GM15510 (cell line): ENCODE results near the gene PAK3.

ENCODE experiments used
- POLR2A ChIP-seq: IDR thresholded peaks from 3 replicates; pipeline ENCODE4 v1.6.1; 2011; ENCODE audit warnings: borderline replicate concordance; ENCODE audit not compliant: insufficient read length; ENCODE audit errors: extremely low read depth

The PAK3 gene

DNA sequence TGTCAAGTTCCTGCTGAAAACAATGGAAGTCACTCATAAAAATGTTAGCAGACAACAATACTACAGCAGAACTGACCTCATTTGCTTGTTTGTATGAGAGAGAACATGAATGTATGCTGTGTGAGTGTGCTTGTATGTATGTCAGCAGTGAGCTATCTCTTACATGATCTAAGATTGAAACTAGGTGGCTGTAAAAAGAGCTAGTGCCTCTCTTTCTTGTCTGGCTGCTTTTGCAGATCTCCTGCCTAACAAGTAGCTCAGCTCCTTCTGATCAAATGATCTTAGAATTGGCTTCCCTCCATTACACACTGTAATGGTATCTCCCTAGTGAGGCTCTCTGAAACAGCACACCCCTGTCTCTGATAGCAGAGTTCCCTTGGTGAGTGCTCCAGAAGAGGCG is 20.7 kb downstream of the PAK3 start:
- TF ChIP-seq POLR2A: no peak

- TF ChIP-seq POLR2A: no peak
These were observed 23.4 kb downstream of the PAK3 start for GRCh38 chrX:111119341-111119740.

DNA sequence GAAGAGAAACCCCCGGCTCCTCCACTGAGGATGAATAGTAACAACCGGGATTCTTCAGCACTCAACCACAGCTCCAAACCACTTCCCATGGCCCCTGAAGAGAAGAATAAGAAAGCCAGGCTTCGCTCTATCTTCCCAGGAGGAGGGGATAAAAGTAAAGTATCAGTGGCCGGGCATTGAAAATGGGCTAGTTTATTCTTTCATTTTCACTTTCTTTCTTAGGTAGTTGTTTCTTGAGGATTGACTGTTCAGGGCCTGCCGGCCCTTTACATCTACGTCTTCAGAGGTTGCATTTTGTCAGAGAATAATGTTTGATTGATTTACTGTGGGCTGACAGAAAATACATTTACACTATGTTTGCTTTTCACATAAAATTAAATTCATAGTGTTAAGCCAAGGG is 27.1 kb downstream of the PAK3 start:
- TF ChIP-seq POLR2A: no peak

GRCh38 chrX:111123606-111124179 is 27.7 kb downstream of the PAK3 start:
- no peak for TF ChIP-seq POLR2A

- TF ChIP-seq POLR2A: no peak
These were observed 28.4 kb downstream of the PAK3 start for GRCh38 chrX:111124418-111124817.

GRCh38 chrX:111127038-111127437 is 31.0 kb downstream of the PAK3 start:
- TF ChIP-seq POLR2A: no peak

DNA sequence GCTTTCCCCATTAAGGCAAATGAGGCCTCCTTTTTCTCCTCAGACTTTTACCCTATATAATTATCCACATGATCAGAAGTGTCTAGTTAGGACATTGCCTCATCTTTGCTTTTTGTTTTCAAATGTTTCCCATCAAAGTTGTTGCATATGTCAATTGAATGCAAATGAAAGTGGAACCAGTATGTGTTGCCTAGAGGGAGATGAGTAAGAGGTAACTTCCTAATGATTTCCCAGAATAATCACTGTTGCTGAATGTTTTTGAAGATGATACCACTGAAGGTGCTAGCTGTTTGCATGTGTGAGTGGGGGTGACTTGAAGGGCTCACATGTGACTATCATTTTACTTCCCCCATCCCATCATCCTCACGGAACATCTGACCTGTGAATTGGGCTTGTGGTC is 33.9 kb downstream of the PAK3 start:
- no peak for TF ChIP-seq POLR2A

DNA sequence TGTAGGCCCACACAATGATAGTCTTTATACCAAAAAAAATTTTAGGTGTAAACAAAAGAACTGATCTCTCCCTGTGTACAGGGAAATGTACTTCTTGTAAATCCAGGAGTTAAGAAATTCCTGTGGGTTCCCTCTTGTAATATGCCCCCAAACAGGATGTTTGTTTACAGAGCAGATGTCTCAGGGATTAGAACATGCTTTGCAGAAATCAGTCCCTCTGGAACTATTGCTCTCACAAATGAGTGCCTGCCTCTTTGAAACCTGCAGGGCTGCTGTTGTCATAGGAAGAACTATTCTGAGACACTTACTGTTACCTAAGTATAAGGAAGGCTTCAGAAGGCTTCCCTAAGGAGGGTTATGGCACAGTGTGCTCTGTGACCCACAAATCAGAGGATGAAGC is 35.6 kb downstream of the PAK3 start:
- no peak for TF ChIP-seq POLR2A

DNA sequence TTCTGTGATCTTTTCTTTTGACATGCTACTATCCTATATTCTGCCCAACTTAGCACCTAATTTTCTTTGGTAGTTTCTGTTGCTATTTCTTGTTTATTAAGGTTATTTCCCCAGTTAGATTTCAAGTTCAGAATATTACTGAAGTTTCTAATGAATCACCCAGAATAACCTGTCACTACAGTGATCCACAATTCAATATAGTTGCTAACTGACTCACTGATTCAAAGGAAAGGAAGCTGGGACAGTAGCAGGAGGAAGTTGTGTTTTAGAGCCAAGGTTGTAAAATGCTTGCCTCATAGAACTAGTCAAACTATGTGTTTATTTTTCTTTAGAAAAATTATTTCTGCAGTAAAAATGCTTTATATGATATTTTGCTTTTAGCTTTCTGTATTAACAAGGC is 37.4 kb downstream of the PAK3 start:
- no peak for TF ChIP-seq POLR2A

DNA sequence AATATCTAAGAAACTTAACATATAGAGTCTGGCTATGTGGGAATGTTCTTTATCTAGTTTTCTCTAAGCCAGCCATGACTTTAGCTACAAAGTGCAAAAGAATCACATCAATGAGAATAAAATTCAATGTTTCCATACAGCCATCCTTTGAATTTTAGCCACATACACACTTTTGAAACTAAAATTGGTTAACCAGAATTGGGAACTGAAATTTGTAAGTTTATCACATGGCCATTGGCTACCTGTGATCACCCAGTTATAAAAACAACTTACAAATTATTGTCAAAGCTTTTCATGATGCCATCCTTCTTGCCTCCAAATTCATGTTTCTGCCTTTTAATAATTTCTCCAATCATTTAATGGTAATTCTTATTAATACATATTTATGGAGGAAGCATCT is 49.9 kb downstream of the PAK3 start:
- no peak for TF ChIP-seq POLR2A

- TF ChIP-seq POLR2A: no peak
These were observed 55.8 kb downstream of the PAK3 start for GRCh38 chrX:111151764-111152163.

DNA sequence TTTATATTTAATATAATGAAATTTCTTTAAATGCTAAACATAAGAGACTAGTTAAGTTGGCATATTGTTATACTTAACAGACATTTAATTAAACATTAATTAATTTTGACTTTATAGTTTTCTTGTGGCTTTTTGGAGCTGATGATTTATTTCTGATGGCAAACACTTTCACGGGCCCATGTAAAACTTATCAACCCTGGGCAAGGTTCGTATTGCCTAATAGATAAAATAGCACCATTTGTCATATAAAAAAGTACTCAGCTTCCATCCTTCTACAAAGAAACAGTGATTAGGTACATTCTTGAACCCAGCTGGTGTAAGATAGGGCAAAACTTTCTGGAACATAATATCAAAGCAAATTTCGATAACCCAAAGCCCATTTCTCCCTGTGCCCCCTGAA is 63.2 kb downstream of the PAK3 start:
- no peak for TF ChIP-seq POLR2A

GRCh38 chrX:111164728-111165127 is 68.7 kb downstream of the PAK3 start:
- no peak for TF ChIP-seq POLR2A

DNA sequence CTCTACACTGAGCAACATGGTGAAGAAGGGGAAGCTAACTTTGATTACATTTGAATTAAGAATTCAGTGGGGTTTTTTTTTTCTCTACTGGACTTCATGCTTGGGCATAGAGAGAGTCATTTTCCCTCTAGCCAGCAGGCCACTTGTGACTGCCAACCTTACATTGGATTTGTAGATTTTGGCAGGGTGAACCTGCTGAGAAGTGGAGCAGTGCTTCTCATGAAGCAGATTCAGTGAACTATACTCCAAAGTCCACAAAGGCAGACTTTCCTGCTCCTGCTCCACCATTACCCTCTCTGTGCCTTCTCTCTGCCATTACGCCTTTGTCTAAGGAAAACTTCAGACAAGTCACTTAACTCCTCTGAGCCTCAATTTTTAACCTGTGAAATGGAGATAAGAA is 69.9 kb downstream of the PAK3 start:
- no peak for TF ChIP-seq POLR2A

- TF ChIP-seq POLR2A: no peak
These were observed 71.3 kb downstream of the PAK3 start for GRCh38 chrX:111167334-111167733.

- TF ChIP-seq POLR2A: no peak
These were observed 72.3 kb downstream of the PAK3 start for GRCh38 chrX:111168314-111168713.

DNA sequence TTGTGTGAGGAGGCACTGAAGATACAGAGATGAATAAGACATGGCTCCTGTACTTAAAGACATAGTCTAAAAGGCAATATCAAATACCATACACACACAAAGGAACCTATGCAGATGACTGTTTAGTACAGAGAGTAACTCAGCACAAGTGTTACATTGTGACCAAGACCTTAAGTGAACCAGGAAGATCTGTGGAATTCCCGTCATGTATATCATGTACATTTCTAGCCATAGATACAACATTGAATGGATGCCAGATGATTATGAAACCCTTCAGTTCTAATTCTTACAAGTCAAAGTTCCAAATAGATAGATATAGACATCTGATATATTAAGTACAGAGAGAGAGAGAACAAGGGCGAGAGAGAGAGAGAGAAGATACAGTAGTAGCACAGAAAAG is 73.2 kb downstream of the PAK3 start:
- TF ChIP-seq POLR2A: no peak
